Fibroblast of lung (primary cell): ENCODE data around the gene METTL4.

Experiments used
- CTCF ChIP-seq, 2 donors: IDR thresholded peaks in 1 of 2; conservative IDR thresholded peaks in 1 of 2; 1 replicate in 1 of 2; 2 replicates in 1 of 2; pipeline ENCODE4 v1.5.1; 2011 to 2012; ENCODE audit warnings: low read length in 2 of 2, control low read depth in 1 of 2, inconsistent platforms in 1 of 2, low read depth in 1 of 2, mild to moderate bottlenecking in 1 of 2
- EZH2 ChIP-seq: IDR thresholded peaks from 2 replicates; pipeline ENCODE4 v1.5.1; 2012; ENCODE audit warnings: low read length, control low read depth, mild to moderate bottlenecking; ENCODE audit errors: missing control alignments

- peak in 1 of 2 donors; percentile 13 for TF ChIP-seq CTCF (conservative IDR thresholded peaks at IDR 0.05 in 1 of 2, IDR thresholded peaks at IDR 0.05 in 1 of 2; ENCODE audit: low read depth in 1 of 2, low read length in 2 of 2)
- TF ChIP-seq EZH2, result no peak
Measured at GRCh38 chr18:2570772-2571199, 519 bp downstream of the METTL4 start.
